Amniotic stem cell (primary cell): ENCODE data around the gene TNFSF13B.
"Not testable (repeated sequence)": the region's sequence is repeated elsewhere in the genome, so short reads cannot be mapped to it uniquely, and the experiment has no call there.

Source experiments
- DNase-seq: peaks from one replicate; lab custom pipeline; 2025; lab: John Stamatoyannopoulos, UW

The TNFSF13B gene

GRCh38 chr13:108281901-108282300 lies 12.4 kb downstream of the TNFSF13B start:
- no peak for DNase-seq

DNA sequence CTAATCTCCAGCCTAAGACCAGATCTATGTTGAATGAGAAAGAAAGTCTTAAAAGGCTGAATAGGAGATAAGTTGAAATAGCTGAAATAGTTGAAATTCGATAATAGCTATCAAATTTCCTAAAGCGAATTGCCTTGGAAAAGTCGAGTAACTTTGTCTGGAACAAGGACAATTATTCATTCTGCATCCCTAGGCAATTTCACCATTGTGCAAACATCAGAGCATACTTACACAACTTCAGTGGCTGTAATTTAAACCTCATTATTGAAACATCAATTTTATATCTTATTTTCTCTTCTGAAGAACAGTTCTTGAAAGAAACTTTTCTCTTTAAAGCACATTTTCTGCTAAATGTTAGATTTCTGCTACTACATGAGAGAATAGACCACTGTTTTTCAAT lies 13.6 kb downstream of the TNFSF13B start:
- no peak for DNase-seq

GRCh38 chr13:108288741-108289140 lies 19.2 kb downstream of the TNFSF13B start:
- DNase-seq = no peak

DNA sequence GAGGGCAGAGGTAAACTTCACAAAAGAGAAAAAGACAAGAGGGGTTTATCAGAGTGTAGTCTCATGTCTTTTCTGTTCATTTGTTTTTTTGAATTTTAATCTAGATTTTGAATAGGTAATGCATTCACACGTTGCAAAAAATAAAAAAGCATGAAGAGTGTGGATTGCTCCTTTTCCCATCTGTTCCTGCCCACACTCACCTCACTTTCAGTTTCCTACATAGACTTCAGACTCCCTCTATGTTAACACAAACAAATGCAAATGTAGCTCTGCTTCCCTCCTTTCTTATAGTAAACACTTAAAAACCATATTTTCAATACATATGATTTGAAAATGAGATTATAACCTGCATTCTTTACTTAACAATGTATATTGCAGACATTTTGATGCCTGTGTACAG lies 20.3 kb downstream of the TNFSF13B start:
- no peak for DNase-seq

DNA sequence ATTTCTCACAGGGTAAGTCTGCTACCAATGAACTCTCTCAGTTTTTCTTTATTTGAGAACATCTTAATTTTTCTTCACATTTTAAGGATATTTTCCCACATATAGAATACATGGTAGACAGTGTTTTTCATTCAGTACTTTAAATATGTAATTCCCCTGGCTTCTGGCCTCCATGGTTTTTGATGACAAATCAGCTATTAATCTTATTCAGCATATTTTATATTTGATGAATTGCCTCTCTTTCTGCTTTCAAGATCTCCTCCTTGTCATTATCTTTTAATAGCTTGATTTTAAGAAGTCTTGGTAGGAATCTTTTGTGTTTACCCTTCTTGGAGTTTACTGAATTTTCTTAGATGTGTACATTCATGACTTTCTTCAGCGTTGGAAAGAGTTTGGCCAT lies 27.6 kb downstream of the TNFSF13B start:
- no peak for DNase-seq

- DNase-seq = no peak
These were observed 32.8 kb downstream of the TNFSF13B start for GRCh38 chr13:108302279-108302678.

DNA sequence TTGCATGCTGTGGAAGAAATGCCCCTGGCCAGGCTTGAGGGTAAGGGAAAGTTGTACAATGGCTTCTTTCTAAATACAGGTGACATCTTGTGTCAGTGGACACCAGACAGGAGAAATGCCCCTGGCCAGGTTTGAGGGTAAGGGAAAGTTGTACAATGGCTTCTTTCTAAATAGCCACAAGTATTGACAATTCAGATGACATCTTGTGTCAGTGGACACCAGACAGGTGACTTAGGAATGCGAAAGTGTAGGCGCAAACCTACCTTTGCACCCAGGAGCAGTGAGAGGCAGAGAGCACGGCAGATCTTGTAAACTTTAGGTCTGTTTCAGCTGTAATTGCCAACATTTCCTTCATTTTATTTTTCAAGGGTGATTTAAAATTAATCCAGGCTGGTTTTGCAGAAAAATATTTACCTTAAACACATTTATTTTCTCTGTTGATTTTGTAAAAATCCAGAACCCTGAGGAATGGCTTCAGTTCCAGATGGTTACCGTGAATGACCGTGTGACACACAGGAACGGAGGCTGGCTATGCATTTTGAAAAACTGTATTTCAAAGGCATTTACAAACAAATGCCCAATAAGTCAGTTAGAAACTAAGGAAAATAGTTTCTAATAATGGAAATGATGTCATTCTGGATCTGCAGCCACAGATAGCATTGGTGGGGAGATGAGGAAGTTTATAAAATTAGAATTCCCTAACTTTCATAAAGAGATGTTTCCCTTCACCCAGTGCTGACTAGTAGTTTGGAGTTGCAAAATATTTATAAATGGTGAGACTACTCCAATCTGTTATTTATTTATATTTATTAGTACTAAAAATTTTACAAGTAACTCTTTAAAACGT lies 34.9 kb downstream of the TNFSF13B start:
- no peak for DNase-seq

- no peak for DNase-seq
These were observed 36.1 kb downstream of the TNFSF13B start for GRCh38 chr13:108305655-108306054.

DNA sequence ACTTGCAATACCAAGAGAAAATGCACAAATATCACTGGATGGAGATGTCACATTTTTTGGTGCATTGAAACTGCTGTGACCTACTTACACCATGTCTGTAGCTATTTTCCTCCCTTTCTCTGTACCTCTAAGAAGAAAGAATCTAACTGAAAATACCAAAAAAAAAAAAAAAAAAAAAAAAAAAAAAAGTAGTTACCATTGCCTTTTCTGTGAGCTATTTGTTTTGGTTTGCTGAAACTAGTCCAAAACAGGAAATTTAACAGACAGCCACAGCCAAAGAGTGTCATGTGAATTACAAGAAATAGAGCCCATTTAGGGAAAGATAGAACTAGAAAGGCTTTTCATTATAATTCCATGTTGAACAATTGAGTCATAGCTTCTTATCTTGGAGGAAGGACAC lies 37.3 kb downstream of the TNFSF13B start:
- DNase-seq = no peak

DNA sequence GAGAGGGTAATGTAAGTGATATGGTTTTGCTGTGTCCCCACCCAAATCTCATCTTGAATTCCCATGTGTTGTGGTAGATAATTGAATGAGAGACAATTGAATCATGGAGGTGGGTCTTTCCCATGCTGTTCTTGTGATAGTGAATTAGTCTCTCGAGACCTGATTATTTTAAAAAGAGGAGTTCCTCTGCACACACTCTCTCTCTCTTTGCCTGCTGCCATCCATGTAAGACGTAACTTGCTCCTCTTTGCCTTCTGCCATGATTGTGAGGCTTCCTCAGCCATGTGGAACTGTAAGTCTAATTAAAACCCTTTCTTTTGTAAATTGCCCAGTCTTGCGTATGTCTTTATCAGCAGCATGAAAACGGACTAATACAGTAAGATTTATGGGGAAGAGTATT lies 42.1 kb downstream of the TNFSF13B start:
- not testable (repeated sequence) for DNase-seq

DNA sequence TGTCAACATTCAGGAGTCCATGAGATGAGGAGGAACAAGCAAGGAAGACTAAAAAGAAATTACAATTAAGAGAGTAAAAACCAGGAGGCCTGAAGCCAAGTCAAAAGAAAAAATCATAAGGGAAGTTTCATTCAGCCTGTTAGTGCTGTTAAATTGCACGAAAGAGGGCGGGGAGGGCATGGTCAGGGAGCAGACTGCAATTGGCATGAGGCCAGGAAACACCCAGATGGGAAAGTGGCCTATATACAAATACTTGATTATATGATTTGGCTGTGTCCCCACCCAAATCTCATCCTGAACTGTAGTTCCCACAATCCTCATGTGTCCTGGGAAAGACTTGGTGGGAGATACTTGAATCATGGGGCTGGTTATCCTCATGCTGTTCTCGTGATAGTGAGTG lies 43.9 kb downstream of the TNFSF13B start:
- DNase-seq = no peak

DNA sequence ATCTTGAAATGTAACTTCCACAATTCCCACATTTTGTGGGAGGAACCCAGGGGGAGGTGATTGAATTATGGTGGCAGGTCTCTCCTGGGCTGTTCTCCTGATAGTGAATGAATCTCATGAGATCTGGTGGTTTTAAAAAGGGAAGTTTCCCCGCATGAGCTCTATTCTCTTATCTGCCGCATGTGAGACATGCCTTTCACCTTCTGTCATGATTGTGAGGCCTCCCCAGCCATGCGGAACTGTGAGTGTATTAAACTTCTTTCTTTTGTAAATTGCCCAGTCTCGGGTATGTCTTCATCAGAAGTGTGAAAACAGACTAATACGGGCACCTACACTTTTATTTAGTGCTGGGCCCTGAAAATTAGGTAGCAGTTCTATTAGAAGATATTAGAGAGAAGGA lies 45.8 kb downstream of the TNFSF13B start:
- DNase-seq = no peak

DNA sequence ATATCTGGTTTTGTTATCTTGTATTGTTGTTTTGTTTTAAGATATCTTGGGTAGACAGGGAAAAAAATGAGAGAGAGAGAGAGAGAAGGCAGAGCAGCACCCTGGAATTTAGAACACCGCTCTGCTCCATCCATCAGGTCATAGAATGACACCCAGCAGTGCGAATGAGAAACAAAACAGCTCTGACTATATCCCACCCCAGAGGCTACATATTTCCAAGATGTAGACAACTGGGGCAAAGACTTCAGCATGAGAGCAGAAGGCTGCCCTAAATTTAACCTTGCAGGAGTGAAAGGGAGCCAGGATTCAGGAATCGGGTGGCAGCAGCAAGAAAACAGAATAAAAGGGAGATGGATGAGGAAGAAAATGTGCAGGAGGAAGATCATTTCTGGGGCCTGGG lies 46.5 kb downstream of the TNFSF13B start:
- no peak for DNase-seq

DNA sequence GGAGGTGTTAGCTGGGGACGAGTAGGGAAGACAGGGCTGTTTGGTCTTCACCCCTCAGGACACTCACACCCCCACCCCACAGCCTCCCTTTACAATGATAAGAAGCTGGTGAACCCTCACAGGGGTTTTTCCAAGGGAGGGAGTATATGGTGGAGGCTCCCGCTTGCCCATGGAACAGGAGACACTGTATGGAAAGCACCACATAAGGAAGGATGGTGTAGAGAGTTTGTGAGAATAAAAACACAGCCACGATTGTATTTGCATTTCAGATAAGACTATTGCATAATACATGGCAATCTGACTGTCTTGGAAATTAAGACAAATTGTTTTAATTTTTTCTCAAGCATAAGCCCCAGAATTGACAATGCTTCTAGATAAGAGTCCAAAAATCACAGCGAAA lies 46.9 kb downstream of the TNFSF13B start:
- no peak for DNase-seq

DNA sequence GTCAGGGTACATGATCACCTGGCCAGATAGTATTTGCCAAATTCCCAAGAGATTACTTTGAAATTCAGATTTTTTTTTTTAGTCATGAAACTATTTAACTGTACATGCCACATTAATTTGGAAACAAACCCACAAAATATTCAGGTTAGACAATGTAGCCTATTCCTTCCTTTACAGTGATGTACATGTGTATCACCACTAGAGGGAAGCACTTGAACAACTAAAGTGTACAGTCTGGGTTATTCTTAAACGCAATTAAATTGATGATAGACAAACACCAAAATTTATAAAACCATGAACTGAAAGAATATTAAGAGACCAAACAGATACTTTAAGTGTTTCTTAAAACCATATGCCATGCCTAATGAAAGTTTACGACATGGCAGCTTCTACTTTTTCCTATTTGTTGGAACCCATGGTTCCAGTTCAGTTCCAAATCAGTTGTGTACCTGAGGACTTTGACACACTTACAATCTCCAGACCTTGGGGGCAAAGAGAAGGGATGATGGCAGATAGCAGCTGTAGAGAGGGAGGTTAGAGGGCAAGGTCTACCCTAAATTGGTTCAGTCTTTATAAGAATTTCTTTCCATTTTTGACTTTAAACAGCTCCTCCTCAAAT lies 52.8 kb downstream of the TNFSF13B start:
- peak; percentile 26 for DNase-seq

DNA sequence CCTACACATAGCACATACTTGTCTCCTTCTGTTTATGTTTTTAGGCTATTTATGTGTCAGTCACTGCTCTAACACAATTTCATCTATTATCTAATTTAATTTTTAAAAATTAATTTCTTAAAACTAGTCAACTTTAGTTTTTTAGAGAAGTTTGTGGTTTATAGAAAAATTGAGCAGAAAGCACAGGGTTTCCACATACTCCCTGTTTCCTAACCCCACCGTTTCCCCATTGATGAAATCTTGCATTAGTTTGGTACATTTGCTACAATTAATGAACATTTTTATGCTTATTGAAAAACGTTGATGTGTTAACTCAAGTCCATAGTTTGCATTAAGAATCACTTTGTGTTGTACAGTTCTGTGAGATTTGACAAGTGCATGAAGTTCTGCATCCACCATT lies 53.5 kb downstream of the TNFSF13B start:
- DNase-seq = no peak

- no peak for DNase-seq
These were observed 56.3 kb downstream of the TNFSF13B start for GRCh38 chr13:108325863-108326262.

DNA sequence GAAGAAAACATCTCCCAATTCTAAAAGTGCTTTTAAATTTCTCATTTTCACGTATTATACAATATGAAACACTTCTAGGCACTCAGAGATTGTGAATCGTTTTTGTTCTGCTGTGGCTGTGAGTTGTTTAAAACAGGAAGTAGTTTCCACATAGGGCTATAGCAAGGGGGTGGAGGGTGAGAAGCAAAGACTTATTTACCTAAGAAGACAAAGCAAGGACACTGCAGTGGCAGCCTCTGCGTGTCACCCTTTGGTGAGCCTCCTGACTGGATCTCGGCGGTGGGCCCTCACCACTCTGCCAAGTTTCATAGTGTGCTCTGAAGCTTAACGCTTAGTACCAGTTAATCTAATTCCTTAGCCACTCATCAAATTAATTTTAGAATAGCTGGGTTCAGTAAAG lies 56.8 kb downstream of the TNFSF13B start:
- DNase-seq = no peak

- no peak for DNase-seq
These were observed 59.3 kb downstream of the TNFSF13B start for GRCh38 chr13:108328848-108329247.

- DNase-seq = no peak
These were observed 63.3 kb downstream of the TNFSF13B start for GRCh38 chr13:108332791-108333190.

DNA sequence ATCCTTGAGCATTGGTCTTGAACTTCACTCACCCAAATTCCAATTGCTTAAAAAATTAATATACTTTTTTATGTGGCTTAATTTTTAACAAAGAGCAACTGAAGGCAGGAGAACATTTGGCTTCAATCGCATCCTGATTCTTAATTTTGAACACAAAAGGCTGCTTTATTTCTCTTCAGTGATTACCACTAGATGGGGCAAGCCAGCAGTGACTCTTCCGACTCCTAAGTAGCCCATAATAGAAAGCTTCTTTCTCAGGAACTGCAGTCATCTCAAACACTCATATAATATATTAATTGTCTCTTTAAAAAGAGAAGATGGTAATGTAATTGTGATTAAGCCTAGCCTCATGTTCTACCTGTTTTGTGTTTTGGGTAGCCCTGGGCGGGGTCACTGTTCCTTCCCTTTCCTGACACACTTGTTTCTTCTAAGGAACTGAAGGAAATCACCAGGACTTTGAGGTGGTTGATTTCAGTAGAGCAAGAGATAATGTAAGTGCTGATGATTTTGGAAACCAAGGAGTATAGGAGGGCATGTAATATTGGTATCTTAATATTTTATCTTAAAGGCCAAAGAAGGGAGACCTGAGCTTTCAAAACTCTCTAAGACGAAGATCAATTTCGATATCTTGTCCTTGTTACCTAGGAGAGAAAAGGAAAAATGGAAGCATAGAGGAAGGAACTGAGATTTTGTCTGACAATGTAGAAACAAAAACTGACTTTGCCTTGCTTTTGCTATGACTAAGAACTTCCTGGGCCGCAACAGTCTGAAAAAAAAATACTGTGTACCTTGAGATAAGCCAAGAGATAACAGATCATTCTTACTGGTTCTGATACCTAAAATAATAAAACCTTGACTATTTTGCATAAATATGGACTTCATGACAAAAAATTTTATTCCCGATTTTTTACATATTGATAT lies 73.1 kb downstream of the TNFSF13B start:
- DNase-seq = no peak

- no peak for DNase-seq
These were observed 75.5 kb downstream of the TNFSF13B start for GRCh38 chr13:108345016-108345415.

- no peak for DNase-seq
These were observed 76.9 kb downstream of the TNFSF13B start for GRCh38 chr13:108346376-108346775.
